Activated CD8-positive, alpha-beta memory T cell treated with anti-CD3 and anti-CD28 coated beads for 4 hours (primary cell): ENCODE measurements around the gene SLC1A5.

Experiments used
- DNase-seq, 2 donors: peaks; one replicate each; pipeline ENCODE4 v3.0.0-alpha.2; 2020; ENCODE audit warnings: low read depth in 2 of 2

SLC1A5 gene

GRCh38 chr19:46725859-46726393 lies 62.5 kb downstream of the SLC1A5 start:
- DNase-seq, result no peak

- DNase-seq, result no peak
These were observed 63.2 kb downstream of the SLC1A5 start for GRCh38 chr19:46725036-46725820.
